GM12878 (cell line): ENCODE measurements around the gene MRPL55. TPM values are rescaled to one million over a fixed set of nuclear protein-coding genes. Genes with fewer than 3 reads are reported as not detected.

Experiments used
- ATAC-seq: fragments of 200-7000 bp; cut with Tn5 transposase; 3 replicates; pipeline ENCODE4 v1.9.1; 2020; ENCODE audit warnings: mild to moderate bottlenecking, moderate library complexity
- BruUV-seq: library from RNA; stranded (reverse); fragments of 400-500 nt; replicated peaks from 2 replicates; lab custom pipeline; 2021; lab: Mats Ljungman, UMichigan
- CTCF ChIA-PET: fragments of 300-600 bp; sonication (Branson Sonifier 250); formaldehyde crosslinking; extraction: SDS; loops from one replicate; lab custom pipeline; 2021; ENCODE audit warnings: inconsistent platforms; lab: Yijun Ruan, JAX
- POLR2A ChIA-PET: fragments of 350-600 bp; formaldehyde crosslinking; extraction: SDS; loops from one replicate; lab custom pipeline; 2021; ENCODE audit warnings: inconsistent platforms; lab: Charles Lee
- RAD21 ChIA-PET: fragments of 300-600 bp; sonication (Branson Sonifier 250); formaldehyde crosslinking; loops from one replicate; lab custom pipeline; 2023; ENCODE audit warnings: antibody characterized with exemption; ENCODE audit not compliant: unreplicated experiment; lab: Charles Lee
- SMC1A ChIA-PET: fragments of 300-600 bp; sonication (Branson Sonifier 250); formaldehyde crosslinking; loops from one replicate; lab custom pipeline; 2023; ENCODE audit not compliant: unreplicated experiment, uncharacterized antibody; lab: Charles Lee
- DNase-seq: peaks from one replicate; pipeline ENCODE4 v3.0.0-alpha.2; 2011; ENCODE audit warnings: low read depth, low spot score
- FAIRE-seq: peaks from 3 replicates; lab custom pipeline; 2011; peaks lifted over from hg19 to GRCh38; lab: Jason Lieb, UNC
- H2AFZ ChIP-seq: 2 replicates; pipeline ENCODE4 v1.6.0; 2011; ENCODE audit warnings: low read depth, low read length, control low read depth; ENCODE audit not compliant: control insufficient read depth
- H3K27ac ChIP-seq: 2 replicates; pipeline ENCODE4 v1.5.1; 2011; ENCODE audit warnings: control low read depth; ENCODE audit not compliant: control insufficient read depth, insufficient read depth
- H3K27me3 ChIP-seq, 2 experiments: replicated peaks in 1 of 2; 2 replicates each; pipeline versions ENCODE4 v1.6.0 to v1.6.1; 2011; ENCODE audit warnings: low read length in 1 of 2; ENCODE audit not compliant: control insufficient read depth in 2 of 2, insufficient read depth in 2 of 2
- H3K36me3 ChIP-seq, 2 experiments: 2 replicates each; pipeline ENCODE4 v1.5.1; 2011; ENCODE audit warnings: low read length in 1 of 2; ENCODE audit not compliant: control insufficient read depth in 2 of 2, insufficient read depth in 2 of 2
- H3K4me1 ChIP-seq: 2 replicates; pipeline ENCODE4 v1.6.1; 2011; ENCODE audit warnings: mild to moderate bottlenecking, low read length, moderate library complexity, mixed read lengths; ENCODE audit not compliant: control insufficient read depth, insufficient read depth
- H3K4me2 ChIP-seq: 2 replicates; pipeline ENCODE4 v1.6.0; 2011; ENCODE audit warnings: control low read depth; ENCODE audit not compliant: control insufficient read depth, insufficient read depth
- H3K4me3 ChIP-seq: fragments of 200-600 bp; sonication (generic); 2 replicates; pipeline ENCODE4 v1.5.1; 2016
- H3K79me2 ChIP-seq: 2 replicates; pipeline ENCODE4 v1.6.0; 2011; ENCODE audit warnings: low read length; ENCODE audit not compliant: control insufficient read depth, insufficient read depth
- H3K9ac ChIP-seq: 2 replicates; pipeline ENCODE4 v1.8.0; 2011; ENCODE audit warnings: low read length, control low read depth, mixed read lengths; ENCODE audit not compliant: control insufficient read depth, insufficient read depth
- H3K9me3 ChIP-seq: replicated peaks from 3 replicates; pipeline ENCODE4 v1.5.1; 2011; ENCODE audit warnings: mild to moderate bottlenecking, low read length; ENCODE audit not compliant: control insufficient read depth, insufficient read depth
- H4K20me1 ChIP-seq: 2 replicates; pipeline ENCODE4 v1.6.0; 2011; ENCODE audit not compliant: control insufficient read depth, insufficient read depth
- EGR1 ChIP-seq, 2 experiments: IDR thresholded peaks; 1 replicate in 1 of 2; 2 replicates in 1 of 2; pipeline ENCODE4 v1.6.1; 2011 to 2012; ENCODE audit warnings: low read depth in 2 of 2, low read length in 2 of 2, borderline replicate concordance in 1 of 2, mild to moderate bottlenecking in 1 of 2, moderate library complexity in 1 of 2
- JUNB ChIP-seq: IDR thresholded peaks from 2 replicates; pipeline ENCODE4 v1.6.1; 2016; ENCODE audit warnings: antibody characterized with exemption, mild to moderate bottlenecking
- KLF5 ChIP-seq: fragments of 450-650 bp; IDR thresholded peaks from 2 replicates; pipeline ENCODE4 v1.6.1; 2014; ENCODE audit warnings: mild to moderate bottlenecking; ENCODE audit not compliant: partially characterized antibody
- MTA3 ChIP-seq: IDR thresholded peaks from 2 replicates; pipeline ENCODE4 v1.6.1; 2012; ENCODE audit warnings: low read length, inconsistent platforms, borderline replicate concordance
- MYC ChIP-seq: IDR thresholded peaks from 2 replicates; pipeline ENCODE4 v1.6.1; 2011; ENCODE audit warnings: mild to moderate bottlenecking, low read length, moderate library complexity, inconsistent platforms; ENCODE audit not compliant: insufficient read depth, insufficient replicate concordance, insufficient read length, severe bottlenecking
- NFXL1 ChIP-seq: fragments of 450-650 bp; IDR thresholded peaks from 2 replicates; pipeline ENCODE4 v1.6.1; 2017; ENCODE audit warnings: antibody characterized with exemption, mild to moderate bottlenecking, borderline replicate concordance
- PAX8 ChIP-seq: fragments of 450-650 bp; IDR thresholded peaks from 2 replicates; pipeline ENCODE4 v1.6.1; 2017; ENCODE audit warnings: mild to moderate bottlenecking, moderate library complexity
- RB1 ChIP-seq: fragments of 450-650 bp; formaldehyde crosslinking; IDR thresholded peaks from 2 replicates; pipeline ENCODE4 v1.6.1; 2017; ENCODE audit warnings: mild to moderate bottlenecking, borderline replicate concordance
- RUNX3 ChIP-seq: IDR thresholded peaks from 2 replicates; pipeline ENCODE4 v1.6.1; 2012; ENCODE audit warnings: low read length, inconsistent platforms
- SMC3 ChIP-seq: IDR thresholded peaks from 2 replicates; pipeline ENCODE4 v1.6.1; 2011; ENCODE audit warnings: low read length, improper control_type of control experiment, borderline replicate concordance
- SUPT20H ChIP-seq: IDR thresholded peaks from 2 replicates; pipeline ENCODE4 v1.6.1; 2011; ENCODE audit warnings: low read depth, mild to moderate bottlenecking, low read length, moderate library complexity, borderline replicate concordance; ENCODE audit not compliant: control insufficient read depth
- WGBS: methylation state at CpG from one replicate; pipeline ENCODE4 v1.1.6; 2016; ENCODE audit warnings: low lambda C conversion rate; ENCODE audit not compliant: insufficient replicate concordance, insufficient coverage; ENCODE audit errors: missing lambda C conversion rate; 5-methylcytosine and 5-hydroxymethylcytosine counted together
- in situ Hi-C: fragments of 300-500 bp; cut with MboI; formaldehyde crosslinking; loops from 9 replicates; pipeline ENCODE4 v1.14.3; 2018; ENCODE audit warnings: mixed read lengths
- intact Hi-C: fragments of 100-400 bp; cut with micrococcal nuclease; formaldehyde crosslinking; loops from one replicate; pipeline ENCODE4 v1.14.2; 2022; ENCODE audit not compliant: unreplicated experiment
- polyA plus RNA-seq, 11 experiments: library from polyadenylated mRNA; depleted of rRNA in 4 of 11; unstranded in 6 of 11; stranded (reverse) in 5 of 11; fragments of >200 nt; fragmentation: Nextera tagmentation in 4 of 11; fragmentation: Illumina TruSeq in 1 of 11; extraction: Ambion mirVana in 4 of 11; extraction: Trizol in 1 of 11; gene quantifications; 1 replicate in 1 of 11; 2 replicates in 10 of 11; pipeline versions ENCODE4 v1.2.1 to v1.2.3, GENCODE V29; 2011 to 2016; ENCODE audit warnings: inconsistent platforms in 2 of 11, missing spikeins in 2 of 11, low read depth in 1 of 11
- total RNA-seq, 4 experiments: library from RNA; depleted of rRNA in 3 of 4; stranded (reverse); fragments of >200 nt in 3 of 4; fragmentation: Illumina TruSeq in 1 of 4; extraction: Trizol in 1 of 4; gene quantifications; 2 replicates each; pipeline versions ENCODE4 v1.2.1 to v1.2.3, GENCODE V29; 2013 to 2021
- TF ChIP-seq, protein P1 (sequence below): fragments of 450-650 bp; IDR thresholded peaks from 2 replicates; pipeline ENCODE4 v1.6.1; 2017; ENCODE audit warnings: antibody characterized with exemption, mild to moderate bottlenecking, moderate library complexity
- TF ChIP-seq, protein P2 (sequence below): fragments of 450-650 bp; IDR thresholded peaks from 2 replicates; pipeline ENCODE4 v1.6.1; 2017; ENCODE audit warnings: borderline replicate concordance

MRPL55 gene
- total and polyA plus RNA-seq, 10 of the 15 experiments (the other 5 are each of a cell fraction or from before 2014, with no cell fraction given), result 15.1 to 143 (median 55.8) TPM

DNA sequence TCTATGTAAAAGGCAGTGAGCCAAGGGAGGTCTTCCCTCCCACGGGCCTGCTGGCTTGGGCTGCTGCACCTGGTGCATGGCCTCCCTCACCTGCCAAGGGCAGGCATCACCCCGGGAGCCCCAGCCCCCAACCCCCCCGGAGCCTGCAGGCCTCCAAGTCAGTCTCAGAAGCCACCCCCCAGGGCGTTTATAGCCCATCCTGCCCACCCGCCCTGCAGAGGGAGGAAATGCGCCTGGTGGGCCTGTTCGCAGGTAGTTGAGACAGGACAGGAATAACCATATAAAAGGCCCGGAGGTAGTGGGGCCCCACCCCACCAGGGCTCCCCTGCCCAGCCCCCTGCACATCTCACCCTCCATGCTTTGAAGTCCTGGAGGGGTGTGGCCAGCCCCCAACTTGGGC, 44.8 kb downstream of the MRPL55 start (continued):
- TF ChIP-seq, protein P1, sequence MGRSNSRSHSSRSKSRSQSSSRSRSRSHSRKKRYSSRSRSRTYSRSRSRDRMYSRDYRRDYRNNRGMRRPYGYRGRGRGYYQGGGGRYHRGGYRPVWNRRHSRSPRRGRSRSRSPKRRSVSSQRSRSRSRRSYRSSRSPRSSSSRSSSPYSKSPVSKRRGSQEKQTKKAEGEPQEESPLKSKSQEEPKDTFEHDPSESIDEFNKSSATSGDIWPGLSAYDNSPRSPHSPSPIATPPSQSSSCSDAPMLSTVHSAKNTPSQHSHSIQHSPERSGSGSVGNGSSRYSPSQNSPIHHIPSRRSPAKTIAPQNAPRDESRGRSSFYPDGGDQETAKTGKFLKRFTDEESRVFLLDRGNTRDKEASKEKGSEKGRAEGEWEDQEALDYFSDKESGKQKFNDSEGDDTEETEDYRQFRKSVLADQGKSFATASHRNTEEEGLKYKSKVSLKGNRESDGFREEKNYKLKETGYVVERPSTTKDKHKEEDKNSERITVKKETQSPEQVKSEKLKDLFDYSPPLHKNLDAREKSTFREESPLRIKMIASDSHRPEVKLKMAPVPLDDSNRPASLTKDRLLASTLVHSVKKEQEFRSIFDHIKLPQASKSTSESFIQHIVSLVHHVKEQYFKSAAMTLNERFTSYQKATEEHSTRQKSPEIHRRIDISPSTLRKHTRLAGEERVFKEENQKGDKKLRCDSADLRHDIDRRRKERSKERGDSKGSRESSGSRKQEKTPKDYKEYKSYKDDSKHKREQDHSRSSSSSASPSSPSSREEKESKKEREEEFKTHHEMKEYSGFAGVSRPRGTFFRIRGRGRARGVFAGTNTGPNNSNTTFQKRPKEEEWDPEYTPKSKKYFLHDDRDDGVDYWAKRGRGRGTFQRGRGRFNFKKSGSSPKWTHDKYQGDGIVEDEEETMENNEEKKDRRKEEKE, result no peak
- TF ChIP-seq RB1, result no peak
- TF ChIP-seq, all 136 proteins: peak for 0

- intact Hi-C loops (no loop called here), in situ Hi-C loops (no loop called here)
- no peak for ATAC-seq
- Histone ChIP-seq H3K4me1 (no peaks in the 10 kb centered on the region), H3K27ac (no peak overlapping the region), H3K9me3 (no peaks in the 10 kb centered on the region; the same call in 2 of the 3 replicates), H3K9ac (no peak overlapping the region), H3K79me2 (no peaks in the 10 kb centered on the region), H3K36me3 (no peaks in the 10 kb centered on the region), H2AFZ (no peak overlapping the region), H3K4me2 (no peak overlapping the region), H3K27me3 (peaks cover 0 to 5% of the 10 kb centered on the region in 2 experiments; a peak in 3 of 4 replicates), H3K4me3 (no peak overlapping the region), H4K20me1 (no peaks in the 10 kb centered on the region)
- BruUV-seq, result no TSS peak
- ChIA-PET RAD21 (interaction anchor here (1.2 kb wide), 1 partner anchor 64 kb away, joined by 7 read pairs; no protein-coding TSS in a partner anchor), POLR2A (no interaction called here), CTCF (no interaction called here), SMC1A (no interaction called here)
- no peak for FAIRE-seq
- no peak for TF ChIP-seq PAX8
- TF ChIP-seq MTA3, result no peak
- TF ChIP-seq EGR1 (IDR thresholded peaks at IDR 0.05; ENCODE audit: borderline replicate concordance in 1 of 2, low read depth in 2 of 2, low read length in 2 of 2), result no peak
- no peak for TF ChIP-seq KLF5
- TF ChIP-seq, protein P2, sequence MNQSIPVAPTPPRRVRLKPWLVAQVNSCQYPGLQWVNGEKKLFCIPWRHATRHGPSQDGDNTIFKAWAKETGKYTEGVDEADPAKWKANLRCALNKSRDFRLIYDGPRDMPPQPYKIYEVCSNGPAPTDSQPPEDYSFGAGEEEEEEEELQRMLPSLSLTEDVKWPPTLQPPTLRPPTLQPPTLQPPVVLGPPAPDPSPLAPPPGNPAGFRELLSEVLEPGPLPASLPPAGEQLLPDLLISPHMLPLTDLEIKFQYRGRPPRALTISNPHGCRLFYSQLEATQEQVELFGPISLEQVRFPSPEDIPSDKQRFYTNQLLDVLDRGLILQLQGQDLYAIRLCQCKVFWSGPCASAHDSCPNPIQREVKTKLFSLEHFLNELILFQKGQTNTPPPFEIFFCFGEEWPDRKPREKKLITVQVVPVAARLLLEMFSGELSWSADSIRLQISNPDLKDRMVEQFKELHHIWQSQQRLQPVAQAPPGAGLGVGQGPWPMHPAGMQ, result no peak
- TF ChIP-seq MYC, result no peak
- no peak for TF ChIP-seq RUNX3
- no peak for TF ChIP-seq SUPT20H
- TF ChIP-seq SMC3, result no peak
- no peak for TF ChIP-seq JUNB
- no peak for TF ChIP-seq NFXL1
- WGBS, result 37% methylated on average over 15 of the region's 15 CpGs
- DNase-seq, result no peak
These were observed 45.6 kb downstream of the MRPL55 start for GRCh38 chr1:228063251-228064191.
